CD4-positive, alpha-beta T cell treated with Interleukin-1 beta for 1 hour (primary cell): Measurements from ENCODE around the gene IGFBP5.
A peak's percentile ranks its signal among the peaks of the same experiment; 100 is the strongest.

ENCODE experiments used
- DNase-seq, 2 donors: peaks; one replicate each; pipeline ENCODE4 v3.0.0-alpha.2; 2020 to 2022

IGFBP5 gene

GRCh38 chr2:216713691-216714336 is 18.5 kb upstream of the IGFBP5 start:
- no peak for DNase-seq

- DNase-seq = no peak
Measured at GRCh38 chr2:216711348-216711747, 16.0 kb upstream of the IGFBP5 start.

GRCh38 chr2:216710551-216711301 is 15.4 kb upstream of the IGFBP5 start:
- no peak for DNase-seq

- DNase-seq = no peak
Measured at GRCh38 chr2:216702756-216703155, 7.4 kb upstream of the IGFBP5 start.

GRCh38 chr2:216701544-216701943 is 6.2 kb upstream of the IGFBP5 start:
- no peak for DNase-seq

- DNase-seq = no peak
Measured at GRCh38 chr2:216700781-216701180, 5.4 kb upstream of the IGFBP5 start.

GRCh38 chr2:216700088-216700567 is 4.8 kb upstream of the IGFBP5 start:
- no peak for DNase-seq

GRCh38 chr2:216698895-216699294 is 3.5 kb upstream of the IGFBP5 start:
- no peak for DNase-seq

GRCh38 chr2:216698293-216698692 is 2.9 kb upstream of the IGFBP5 start:
- DNase-seq = no peak

GRCh38 chr2:216696751-216697560 is 1.6 kb upstream of the IGFBP5 start:
- DNase-seq = no peak

GRCh38 chr2:216696321-216696720 is 972 bp upstream of the IGFBP5 start:
- DNase-seq = no peak

GRCh38 chr2:216694826-216695217 is 527 bp downstream of the IGFBP5 start:
- DNase-seq = no peak

- DNase-seq = peak in 1 of 2 donors; percentile 11
Measured at GRCh38 chr2:216694082-216694825, 1.1 kb downstream of the IGFBP5 start.

GRCh38 chr2:216693414-216694080 is 1.8 kb downstream of the IGFBP5 start:
- no peak for DNase-seq

GRCh38 chr2:216692636-216693413 is 2.5 kb downstream of the IGFBP5 start:
- peak; percentile 33 to 51 for DNase-seq

- DNase-seq = peak in 1 of 2 donors; percentile 29
Measured at GRCh38 chr2:216690853-216691741, 4.3 kb downstream of the IGFBP5 start.

- no peak for DNase-seq
Measured at GRCh38 chr2:216690456-216690852, 4.9 kb downstream of the IGFBP5 start.

GRCh38 chr2:216689397-216689796 is 6.0 kb downstream of the IGFBP5 start:
- no peak for DNase-seq

GRCh38 chr2:216688731-216689340 is 6.5 kb downstream of the IGFBP5 start:
- DNase-seq = no peak

- no peak for DNase-seq
Measured at GRCh38 chr2:216687646-216688045, 7.7 kb downstream of the IGFBP5 start.
